Subcutaneous adipose tissue (tissue), 4 donors: ENCODE data around the gene CMKLR1. TPM values are rescaled to one million over a fixed set of nuclear protein-coding genes. Genes with fewer than 3 reads are reported as not detected.

Experiments
- CTCF ChIP-seq: fragments of 450-650 bp; IDR thresholded peaks from one replicate; pipeline ENCODE4 v1.5.1; 2016; ENCODE audit warnings: low read depth, mild to moderate bottlenecking, control low read depth, antibody characterized with exemption, moderate library complexity
- total RNA-seq, 4 donors: library from RNA; depleted of rRNA; stranded (reverse); fragments of >200 nt; gene quantifications; one replicate each; pipeline ENCODE4 v1.1.0, GENCODE V29; 2016

Gene CMKLR1
- total RNA-seq, 4 donors from 2014 or later: 12.4 to 34.6 (median 30.3) TPM

GRCh38 chr12:108323581-108323980, 15.5 kb downstream of the CMKLR1 start:
- TF ChIP-seq CTCF: no peak

- TF ChIP-seq CTCF: no peak
Measured at GRCh38 chr12:108322998-108323397, 16.1 kb downstream of the CMKLR1 start.

GRCh38 chr12:108321688-108322087, 17.4 kb downstream of the CMKLR1 start:
- no peak for TF ChIP-seq CTCF

GRCh38 chr12:108320507-108321293, 18.4 kb downstream of the CMKLR1 start:
- no peak for TF ChIP-seq CTCF

- TF ChIP-seq CTCF: no peak
Measured at GRCh38 chr12:108319277-108320234, 19.6 kb downstream of the CMKLR1 start.

GRCh38 chr12:108318472-108319275, 20.4 kb downstream of the CMKLR1 start:
- TF ChIP-seq CTCF: no peak
